IgD-negative memory B cell (primary cell): ENCODE results near the gene ITGB6. TPM values are rescaled to one million over a fixed set of nuclear protein-coding genes. Genes with fewer than 3 reads are reported as not detected.

Experiments
- H3K27ac Mint-ChIP-seq, 3 donors: one replicate each; pipeline ENCODE4 v1.8.0; 2020 to 2022; ENCODE audit warnings: mild to moderate bottlenecking in 3 of 3, mixed read lengths in 3 of 3, moderate library complexity in 1 of 3
- H3K27me3 Mint-ChIP-seq: one replicate; pipeline ENCODE4 v1.8.0; 2021; ENCODE audit warnings: mixed read lengths
- H3K36me3 Mint-ChIP-seq: one replicate; pipeline ENCODE4 v1.8.0; 2020; ENCODE audit warnings: mild to moderate bottlenecking, mixed read lengths
- H3K4me1 Mint-ChIP-seq, 3 donors: one replicate each; pipeline ENCODE4 v1.8.0; 2020 to 2022; ENCODE audit warnings: mixed read lengths in 3 of 3, mild to moderate bottlenecking in 1 of 3
- H3K4me3 Mint-ChIP-seq, 4 donors: one replicate each; pipeline ENCODE4 v1.8.0; 2020 to 2022; ENCODE audit warnings: mild to moderate bottlenecking in 4 of 4, mixed read lengths in 4 of 4, moderate library complexity in 3 of 4
- H3K9me3 Mint-ChIP-seq, 3 donors: one replicate each; pipeline ENCODE4 v1.8.0; 2020 to 2021; ENCODE audit warnings: mixed read lengths in 3 of 3, mild to moderate bottlenecking in 1 of 3
- polyA plus RNA-seq: library from polyadenylated mRNA; unstranded; fragments of 300-500 nt; fragmentation: Illumina TruSeq; gene quantifications from one replicate; pipeline ENCODE4 v1.2.3, GENCODE V29; 2021

The ITGB6 gene
- polyA plus RNA-seq, 1 donor from 2014 or later, result not detected

- Mint-ChIP-seq H3K4me3 (no peak overlapping the region), H3K36me3 (no peaks in the 10 kb centered on the region)
Observed at GRCh38 chr2:160226367-160226766, 26.3 kb upstream of the ITGB6 start.

GRCh38 chr2:160225722-160226121 is 25.6 kb upstream of the ITGB6 start:
- no peaks in the 10 kb centered on the region for H3K36me3 Mint-ChIP-seq
- H3K27me3 Mint-ChIP-seq, result no peaks in the 10 kb centered on the region
- no peak overlapping the region for H3K4me3 Mint-ChIP-seq
- no peak overlapping the region for H3K27ac Mint-ChIP-seq
- H3K4me1 Mint-ChIP-seq, result peaks cover 4 to 7% (median 4%) of the 10 kb centered on the region in 3 donors
- H3K9me3 Mint-ChIP-seq, result no peaks in the 10 kb centered on the region

More at GRCh38 chr2:160226367-160226766, 26.3 kb upstream of the ITGB6 start:
- H3K4me1 Mint-ChIP-seq, result peaks cover 4 to 7% (median 4%) of the 10 kb centered on the region in 3 donors
- no peaks in the 10 kb centered on the region for H3K9me3 Mint-ChIP-seq
- H3K27ac Mint-ChIP-seq, result no peak overlapping the region
- no peaks in the 10 kb centered on the region for H3K27me3 Mint-ChIP-seq

GRCh38 chr2:160224507-160224906 is 24.4 kb upstream of the ITGB6 start:
- Mint-ChIP-seq H3K27ac (no peak overlapping the region), H3K36me3 (no peaks in the 10 kb centered on the region), H3K4me3 (no peak overlapping the region), H3K9me3 (no peaks in the 10 kb centered on the region), H3K4me1 (peaks cover 4 to 7% (median 4%) of the 10 kb centered on the region in 3 donors), H3K27me3 (no peaks in the 10 kb centered on the region)

- Mint-ChIP-seq H3K4me3 (peak overlapping the region in 1 of 4 donors; percentile 46), H3K27me3 (no peaks in the 10 kb centered on the region), H3K36me3 (no peaks in the 10 kb centered on the region), H3K9me3 (no peaks in the 10 kb centered on the region), H3K27ac (no peak overlapping the region), H3K4me1 (peaks cover 4 to 7% (median 4%) of the 10 kb centered on the region in 3 donors)
Observed at GRCh38 chr2:160224060-160224459, 24.0 kb upstream of the ITGB6 start.

GRCh38 chr2:160223560-160223959 is 23.5 kb upstream of the ITGB6 start:
- no peaks in the 10 kb centered on the region for H3K36me3 Mint-ChIP-seq
- peak overlapping the region in 1 of 4 donors; percentile 46 for H3K4me3 Mint-ChIP-seq
- H3K4me1 Mint-ChIP-seq, result peaks cover 4 to 7% (median 4%) of the 10 kb centered on the region in 3 donors
- H3K9me3 Mint-ChIP-seq, result no peaks in the 10 kb centered on the region
- H3K27ac Mint-ChIP-seq, result no peak overlapping the region
- no peaks in the 10 kb centered on the region for H3K27me3 Mint-ChIP-seq

GRCh38 chr2:160222546-160223283 is 22.6 kb upstream of the ITGB6 start:
- H3K27ac Mint-ChIP-seq, result no peak overlapping the region
- H3K4me1 Mint-ChIP-seq, result peaks cover 4 to 7% (median 4%) of the 10 kb centered on the region in 3 donors
- peaks cover 0 to 3% (median 0%) of the 10 kb centered on the region in 3 donors for H3K9me3 Mint-ChIP-seq
- H3K4me3 Mint-ChIP-seq, result no peak overlapping the region
- H3K36me3 Mint-ChIP-seq, result no peaks in the 10 kb centered on the region
- H3K27me3 Mint-ChIP-seq, result no peaks in the 10 kb centered on the region

- Mint-ChIP-seq H3K4me1 (peaks cover 1 to 7% (median 4%) of the 10 kb centered on the region in 3 donors), H3K27me3 (no peaks in the 10 kb centered on the region), H3K27ac (no peak overlapping the region), H3K9me3 (peaks cover 0 to 3% (median 0%) of the 10 kb centered on the region in 3 donors), H3K36me3 (no peaks in the 10 kb centered on the region), H3K4me3 (no peak overlapping the region)
Observed at GRCh38 chr2:160221391-160222276, 21.6 kb upstream of the ITGB6 start.

- H3K9me3 Mint-ChIP-seq, result peaks cover 0 to 3% (median 0%) of the 10 kb centered on the region in 3 donors
- no peaks in the 10 kb centered on the region for H3K27me3 Mint-ChIP-seq
- peak overlapping the region in 1 of 3 donors; percentile 71 for H3K27ac Mint-ChIP-seq
- H3K4me1 Mint-ChIP-seq, result peaks cover 0 to 5% (median 4%) of the 10 kb centered on the region in 3 donors
- H3K36me3 Mint-ChIP-seq, result no peaks in the 10 kb centered on the region
- no peak overlapping the region for H3K4me3 Mint-ChIP-seq
Observed at GRCh38 chr2:160220545-160221009, 20.5 kb upstream of the ITGB6 start.

GRCh38 chr2:160220026-160220425 is 20.0 kb upstream of the ITGB6 start:
- Mint-ChIP-seq H3K27ac (no peak overlapping the region), H3K4me1 (peaks cover 0 to 5% (median 4%) of the 10 kb centered on the region in 3 donors), H3K4me3 (no peak overlapping the region), H3K36me3 (no peaks in the 10 kb centered on the region), H3K27me3 (peaks cover under 1% of the 10 kb centered on the region), H3K9me3 (peaks cover 0 to 3% (median 0%) of the 10 kb centered on the region in 3 donors)

- H3K27ac Mint-ChIP-seq, result no peak overlapping the region
- no peaks in the 10 kb centered on the region for H3K36me3 Mint-ChIP-seq
- H3K9me3 Mint-ChIP-seq, result peaks cover 0 to 6% (median 0%) of the 10 kb centered on the region in 3 donors
- H3K4me3 Mint-ChIP-seq, result no peak overlapping the region
- peaks cover 3 to 9% (median 6%) of the 10 kb centered on the region in 3 donors for H3K4me1 Mint-ChIP-seq
- H3K27me3 Mint-ChIP-seq, result peaks cover 8% of the 10 kb centered on the region
Observed at GRCh38 chr2:160214461-160215445, 14.7 kb upstream of the ITGB6 start.

GRCh38 chr2:160213511-160213910 is 13.4 kb upstream of the ITGB6 start:
- no peak overlapping the region for H3K4me3 Mint-ChIP-seq
- H3K27ac Mint-ChIP-seq, result no peak overlapping the region
- peaks cover 7 to 9% (median 9%) of the 10 kb centered on the region in 3 donors for H3K4me1 Mint-ChIP-seq
- H3K36me3 Mint-ChIP-seq, result peaks cover 2% of the 10 kb centered on the region
- H3K27me3 Mint-ChIP-seq, result peaks cover 8% of the 10 kb centered on the region
- H3K9me3 Mint-ChIP-seq, result peaks cover 0 to 6% (median 0%) of the 10 kb centered on the region in 3 donors

GRCh38 chr2:160210599-160211138 is 10.6 kb upstream of the ITGB6 start:
- Mint-ChIP-seq H3K9me3 (peaks cover 0 to 4% (median 3%) of the 10 kb centered on the region in 3 donors), H3K27me3 (peaks cover 8% of the 10 kb centered on the region), H3K36me3 (peaks cover 2% of the 10 kb centered on the region), H3K4me1 (peaks cover 14 to 18% (median 15%) of the 10 kb centered on the region in 3 donors), H3K4me3 (no peak overlapping the region), H3K27ac (no peak overlapping the region)

GRCh38 chr2:160209516-160209856 is 9.4 kb upstream of the ITGB6 start:
- Mint-ChIP-seq H3K9me3 (peaks cover 0 to 4% (median under 1%) of the 10 kb centered on the region in 3 donors), H3K27ac (no peak overlapping the region), H3K4me3 (peak overlapping the region in 1 of 4 donors; percentile 12), H3K27me3 (peaks cover 4% of the 10 kb centered on the region), H3K36me3 (peaks cover 2% of the 10 kb centered on the region), H3K4me1 (peaks cover 14 to 18% (median 15%) of the 10 kb centered on the region in 3 donors)
